Naive B cell (primary cell): Measurements from ENCODE around the gene INTS1. TPM values are rescaled to one million over a fixed set of nuclear protein-coding genes. Genes with fewer than 3 reads are reported as not detected.

Experiments
- ATAC-seq, 2 donors: fragments of 150-1000 bp; cut with Tn5 transposase; 2 replicates each; pipeline ENCODE4 v1.10.0; 2021; ENCODE audit warnings: low read depth in 2 of 2, mild to moderate bottlenecking in 2 of 2, moderate library complexity in 2 of 2
- DNase-seq: peaks from one replicate; pipeline ENCODE4 v3.0.0; 2022
- H3K27ac Mint-ChIP-seq, 6 donors: one replicate each; pipeline ENCODE4 v1.8.0; 2020 to 2022; ENCODE audit warnings: mild to moderate bottlenecking in 6 of 6, mixed read lengths in 6 of 6, moderate library complexity in 5 of 6, inconsistent platforms in 2 of 6
- H3K27me3 Mint-ChIP-seq, 3 donors: one replicate each; pipeline ENCODE4 v1.8.0; 2021 to 2022; ENCODE audit warnings: mixed read lengths in 3 of 3, mild to moderate bottlenecking in 1 of 3
- H3K36me3 Mint-ChIP-seq, 2 donors: one replicate each; pipeline ENCODE4 v1.8.0; 2020 to 2022; ENCODE audit warnings: mixed read lengths in 2 of 2, inconsistent platforms in 1 of 2, mild to moderate bottlenecking in 1 of 2
- H3K4me1 Mint-ChIP-seq, 3 donors: one replicate each; pipeline ENCODE4 v1.8.0; 2020 to 2022; ENCODE audit warnings: mixed read lengths in 3 of 3, inconsistent platforms in 1 of 3, mild to moderate bottlenecking in 1 of 3, moderate library complexity in 1 of 3
- H3K4me3 Mint-ChIP-seq, 8 donors: one replicate each; pipeline ENCODE4 v1.8.0; 2020 to 2022; ENCODE audit warnings: mild to moderate bottlenecking in 8 of 8, mixed read lengths in 8 of 8, moderate library complexity in 8 of 8, inconsistent platforms in 2 of 8
- H3K9me3 Mint-ChIP-seq, 7 donors: one replicate each; pipeline ENCODE4 v1.8.0; 2020 to 2022; ENCODE audit warnings: mixed read lengths in 7 of 7, mild to moderate bottlenecking in 5 of 7, inconsistent platforms in 2 of 7, moderate library complexity in 1 of 7
- polyA plus RNA-seq, 6 donors: library from polyadenylated mRNA; unstranded; fragments of 300-500 nt; fragmentation: Illumina TruSeq; gene quantifications; one replicate each; pipeline ENCODE4 v1.2.3, GENCODE V29; 2021; ENCODE audit warnings: low read depth in 6 of 6

Gene INTS1
- polyA plus RNA-seq, 6 donors from 2014 or later = 3.0 to 26.7 (median 11.7) TPM

DNA sequence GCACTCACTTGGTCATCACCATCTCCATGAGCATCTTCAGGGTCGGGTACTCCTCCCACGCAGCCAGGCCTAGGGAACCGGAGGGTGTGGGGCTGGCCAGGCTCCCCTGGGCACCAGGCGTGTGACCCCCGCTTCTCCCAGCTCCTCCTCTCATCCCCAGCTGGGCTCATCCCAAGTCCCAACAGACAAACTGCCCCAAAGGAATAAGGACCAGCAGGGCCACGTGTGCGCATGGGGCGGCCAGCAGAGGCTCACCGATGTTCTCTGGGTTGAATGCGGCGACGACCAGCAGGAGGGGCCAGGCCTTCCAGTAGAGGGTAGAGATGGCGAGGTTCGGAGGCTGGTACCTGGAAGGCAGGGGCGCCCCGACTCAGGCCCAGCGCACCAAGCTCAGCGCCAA lies 14.9 kb downstream of the INTS1 start:
- H3K9me3 Mint-ChIP-seq = no peaks in the 10 kb centered on the region
- H3K27me3 Mint-ChIP-seq = no peaks in the 10 kb centered on the region
- H3K4me3 Mint-ChIP-seq = no peak overlapping the region
- no peak overlapping the region for H3K27ac Mint-ChIP-seq
- H3K4me1 Mint-ChIP-seq = peaks cover 0 to 9% (median 0%) of the 10 kb centered on the region in 3 donors
- H3K36me3 Mint-ChIP-seq = peaks cover 8 to 32% of the 10 kb centered on the region in 2 donors
- ATAC-seq (no peak), DNase-seq (no peak)

DNA sequence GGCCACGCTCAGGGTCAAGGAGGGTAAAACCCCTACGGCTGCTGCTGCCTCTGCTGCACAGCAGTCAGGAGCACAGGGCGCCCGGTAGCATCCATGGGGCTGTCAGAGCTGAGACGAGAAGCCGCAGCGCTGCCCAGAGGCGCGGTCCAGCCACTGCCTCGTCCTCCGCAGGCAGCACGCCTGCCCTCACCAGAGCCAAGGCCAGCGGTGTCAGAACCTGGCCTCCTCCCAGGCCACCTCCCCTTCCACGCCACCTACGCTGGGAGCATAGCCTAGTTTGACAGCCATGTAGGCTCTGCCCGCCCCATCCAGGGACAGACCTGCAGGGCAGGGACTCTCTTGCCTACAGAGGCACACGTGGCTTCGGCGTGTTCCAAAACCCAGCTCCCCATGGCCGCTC lies 16.2 kb downstream of the INTS1 start:
- H3K27me3 Mint-ChIP-seq = no peaks in the 10 kb centered on the region
- DNase-seq = no peak
- no peak for ATAC-seq
- H3K9me3 Mint-ChIP-seq = no peaks in the 10 kb centered on the region
- H3K4me3 Mint-ChIP-seq = no peak overlapping the region
- H3K4me1 Mint-ChIP-seq = peaks cover 0 to 9% (median 0%) of the 10 kb centered on the region in 3 donors
- H3K36me3 Mint-ChIP-seq = peaks cover 8 to 32% of the 10 kb centered on the region in 2 donors
- no peak overlapping the region for H3K27ac Mint-ChIP-seq

DNA sequence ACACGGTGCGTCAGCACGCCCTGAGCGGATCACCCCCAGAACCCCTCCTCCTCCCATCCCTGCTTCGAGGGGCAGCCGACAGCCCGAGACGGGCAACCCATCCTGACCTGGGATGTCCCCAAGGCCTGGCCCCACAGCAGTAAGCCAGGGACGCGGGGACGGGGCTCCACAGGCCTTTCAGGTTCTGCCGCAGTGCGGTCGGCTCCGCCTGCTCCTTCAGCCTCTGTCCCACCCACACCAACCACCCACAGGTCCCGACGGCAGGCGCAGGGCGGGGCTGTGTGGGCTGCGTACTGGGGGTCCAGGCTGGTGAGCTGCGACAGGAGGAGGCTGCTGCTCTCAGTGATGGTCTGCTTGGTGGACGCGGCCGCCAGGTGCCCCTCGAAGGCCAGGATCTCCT lies 16.7 kb downstream of the INTS1 start:
- H3K9me3 Mint-ChIP-seq = no peaks in the 10 kb centered on the region
- H3K4me3 Mint-ChIP-seq = no peak overlapping the region
- peaks cover 0 to 8% (median 0%) of the 10 kb centered on the region in 3 donors for H3K4me1 Mint-ChIP-seq
- H3K36me3 Mint-ChIP-seq = peaks cover 6 to 29% of the 10 kb centered on the region in 2 donors
- no peak for DNase-seq
- H3K27me3 Mint-ChIP-seq = no peaks in the 10 kb centered on the region
- H3K27ac Mint-ChIP-seq = no peak overlapping the region
- ATAC-seq = no peak

DNA sequence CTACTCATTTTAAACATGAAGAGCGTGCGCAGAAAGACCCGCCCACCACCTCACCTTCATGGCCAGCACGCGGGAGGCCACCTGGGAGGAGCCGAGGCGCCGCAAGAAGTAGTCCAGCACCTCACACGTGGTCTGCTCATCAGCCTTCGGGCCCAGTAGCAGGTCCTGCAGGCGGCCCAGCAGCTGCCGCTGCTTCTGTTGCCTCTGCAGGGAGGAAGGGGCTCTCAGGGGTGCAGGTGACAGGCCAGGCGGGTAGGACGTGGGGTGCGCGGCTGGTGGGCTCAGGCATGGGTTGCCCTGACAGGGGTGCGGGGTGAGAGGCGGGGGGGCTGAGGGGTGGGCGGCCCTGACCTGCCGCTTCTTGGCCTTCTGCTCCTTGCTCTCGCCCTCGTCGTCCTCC lies 17.6 kb downstream of the INTS1 start:
- ATAC-seq (no peak), DNase-seq (no peak)
- Mint-ChIP-seq H3K9me3 (no peaks in the 10 kb centered on the region), H3K27ac (no peak overlapping the region), H3K27me3 (no peaks in the 10 kb centered on the region), H3K4me3 (no peak overlapping the region), H3K4me1 (peaks cover 0 to 10% (median 2%) of the 10 kb centered on the region in 3 donors), H3K36me3 (peaks cover 3 to 33% of the 10 kb centered on the region in 2 donors)

DNA sequence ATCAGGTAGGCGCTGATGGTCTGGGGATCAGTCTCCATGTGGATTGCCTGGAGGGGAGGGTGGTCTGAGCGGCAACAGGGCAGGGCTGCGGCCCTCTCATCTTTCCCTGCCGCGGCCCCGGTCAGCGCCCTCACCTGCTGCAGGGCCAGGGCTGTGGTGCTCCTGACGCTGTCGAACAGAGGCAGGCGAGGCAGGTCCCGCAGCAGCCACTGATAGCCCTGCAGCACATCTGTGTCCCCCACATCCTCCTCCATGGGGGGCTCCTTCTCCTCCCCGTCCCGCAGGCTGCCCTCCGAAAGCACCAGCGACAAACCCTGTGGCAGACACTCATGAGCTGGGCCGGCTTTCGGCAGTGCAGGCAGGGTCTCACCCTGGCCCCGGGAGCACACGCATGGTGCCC lies 19.0 kb downstream of the INTS1 start:
- H3K4me3 Mint-ChIP-seq = no peak overlapping the region
- H3K27me3 Mint-ChIP-seq = no peaks in the 10 kb centered on the region
- no peak for ATAC-seq
- H3K9me3 Mint-ChIP-seq = no peaks in the 10 kb centered on the region
- peaks cover 0 to 10% (median 2%) of the 10 kb centered on the region in 3 donors for H3K4me1 Mint-ChIP-seq
- no peak overlapping the region for H3K27ac Mint-ChIP-seq
- H3K36me3 Mint-ChIP-seq = peaks cover 0 to 23% of the 10 kb centered on the region in 2 donors
- no peak for DNase-seq

DNA sequence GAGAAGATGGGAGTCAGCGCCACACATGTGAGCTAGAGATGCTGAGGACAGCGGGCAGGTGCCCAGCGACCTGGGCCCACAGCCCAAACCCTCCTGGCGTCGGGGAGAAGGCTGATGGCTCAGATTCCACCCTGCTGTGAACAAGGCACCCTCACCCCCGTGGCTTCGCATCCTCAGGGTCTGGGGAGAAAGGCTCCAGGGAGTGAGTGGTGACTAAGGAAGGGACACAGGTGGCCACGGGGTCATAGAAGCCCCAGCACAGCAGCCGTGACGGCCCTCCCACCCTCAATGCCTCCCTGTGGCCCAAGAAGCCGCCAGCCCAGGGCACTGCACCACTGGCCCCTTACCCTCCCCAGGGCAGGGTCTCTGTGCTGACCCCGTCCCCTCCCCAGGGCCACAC lies 19.6 kb downstream of the INTS1 start:
- H3K4me1 Mint-ChIP-seq = peaks cover 0 to 10% (median 2%) of the 10 kb centered on the region in 3 donors
- no peak overlapping the region for H3K27ac Mint-ChIP-seq
- H3K36me3 Mint-ChIP-seq = peaks cover 0 to 21% of the 10 kb centered on the region in 2 donors
- no peak overlapping the region for H3K4me3 Mint-ChIP-seq
- ATAC-seq (no peak), DNase-seq (no peak)
- no peaks in the 10 kb centered on the region for H3K27me3 Mint-ChIP-seq
- no peaks in the 10 kb centered on the region for H3K9me3 Mint-ChIP-seq

DNA sequence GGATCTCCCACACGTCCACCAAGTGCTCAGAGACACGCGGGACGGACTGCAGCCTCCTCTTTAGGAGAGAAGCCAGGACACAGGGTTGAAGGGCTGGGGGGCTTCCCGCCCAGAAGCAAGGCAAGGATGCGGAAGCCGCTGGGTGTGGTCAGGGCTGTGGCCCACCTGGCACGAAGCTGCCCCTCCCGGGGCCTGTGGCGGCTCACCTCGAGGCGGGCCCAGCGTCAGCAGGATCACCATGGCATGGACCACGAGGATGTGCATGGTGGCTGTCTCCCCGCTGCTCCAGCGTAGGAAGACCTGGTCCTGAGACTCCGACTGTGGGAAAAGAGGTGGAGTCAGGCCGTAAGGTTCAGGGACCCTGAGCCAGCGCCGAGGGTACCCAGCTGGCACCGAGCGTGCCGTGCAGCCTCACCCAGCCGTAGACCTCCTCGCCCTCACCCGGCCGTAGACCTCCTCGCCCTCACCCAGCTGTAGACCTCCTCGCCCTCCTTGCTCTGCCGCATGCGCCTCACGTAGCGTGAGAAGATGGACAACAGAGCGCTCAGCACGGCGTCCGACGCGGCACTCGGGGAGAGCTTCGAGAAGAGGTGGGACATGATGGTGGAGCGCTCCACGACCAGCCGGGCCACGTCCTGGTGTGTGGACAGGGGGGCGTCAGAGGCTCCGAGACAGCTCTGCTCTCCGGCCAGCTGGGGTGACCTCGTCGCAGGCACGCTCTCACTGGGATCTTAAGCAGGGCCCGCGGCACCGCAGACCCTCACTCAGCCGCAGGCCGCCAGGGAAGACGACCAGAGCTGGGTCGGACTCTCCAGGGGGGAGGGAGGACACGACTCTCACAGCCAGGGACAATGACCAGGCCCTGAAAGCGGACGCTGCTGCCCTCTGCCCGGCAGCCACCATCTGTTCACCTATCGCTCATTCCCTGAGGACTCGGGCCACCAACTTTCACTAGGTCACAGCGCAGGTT lies 20.4 kb downstream of the INTS1 start:
- Mint-ChIP-seq H3K4me3 (no peak overlapping the region), H3K9me3 (no peaks in the 10 kb centered on the region), H3K4me1 (peaks cover 0 to 8% (median 2%) of the 10 kb centered on the region in 3 donors), H3K27me3 (no peaks in the 10 kb centered on the region), H3K27ac (no peak overlapping the region), H3K36me3 (peaks cover 0 to 14% of the 10 kb centered on the region in 2 donors)
- DNase-seq = no peak
- ATAC-seq = no peak

DNA sequence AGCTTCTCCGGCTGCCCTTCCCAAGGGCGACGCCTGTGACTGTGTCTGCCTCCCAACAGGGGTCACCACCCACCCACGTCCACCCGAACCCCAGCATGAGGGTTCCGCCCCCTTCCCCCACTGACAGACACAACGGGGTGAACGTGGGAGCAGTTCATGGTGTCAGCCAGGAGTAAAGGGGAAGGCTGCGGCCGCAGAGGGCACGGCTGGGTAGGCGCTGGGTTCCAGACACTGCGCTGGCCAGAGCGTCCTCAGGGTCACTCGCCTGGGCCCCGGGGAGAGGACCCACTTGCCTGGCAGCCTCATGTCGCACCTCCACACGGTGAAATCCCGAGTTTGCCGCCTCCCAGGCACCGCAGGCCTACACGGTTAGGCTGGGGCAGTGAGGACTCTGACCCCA lies 21.1 kb downstream of the INTS1 start:
- no peak overlapping the region for H3K4me3 Mint-ChIP-seq

DNA sequence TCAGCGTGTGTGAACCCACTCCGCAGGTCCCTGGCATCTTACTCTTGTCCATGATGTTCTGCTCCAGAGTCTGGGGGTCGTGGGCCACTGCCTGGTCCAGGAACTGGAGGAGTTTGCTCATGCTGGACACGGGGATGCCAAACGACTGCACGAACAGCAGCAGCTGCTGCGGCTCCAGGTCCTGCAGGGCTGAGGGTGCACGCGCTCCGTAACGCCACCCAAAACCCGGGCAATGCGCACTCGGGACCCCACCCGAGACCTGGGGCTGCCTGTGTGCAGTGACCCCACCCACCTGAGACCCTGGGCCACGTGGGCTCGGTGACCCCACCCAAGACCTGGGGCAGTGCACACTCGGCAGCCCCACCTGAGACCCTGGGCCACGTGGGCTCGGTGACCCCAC lies 22.9 kb downstream of the INTS1 start:
- no peak for DNase-seq
- Mint-ChIP-seq H3K36me3 (peaks cover 0 to 8% of the 10 kb centered on the region in 2 donors), H3K9me3 (no peaks in the 10 kb centered on the region), H3K4me3 (no peak overlapping the region), H3K27me3 (no peaks in the 10 kb centered on the region), H3K4me1 (peaks cover 0 to 4% (median 2%) of the 10 kb centered on the region in 3 donors), H3K27ac (no peak overlapping the region)
- no peak for ATAC-seq

More for the DNA sequence above, 21.1 kb downstream of the INTS1 start:
- H3K36me3 Mint-ChIP-seq = peaks cover 0 to 8% of the 10 kb centered on the region in 2 donors
- H3K4me1 Mint-ChIP-seq = peaks cover 0 to 4% (median 2%) of the 10 kb centered on the region in 3 donors
- DNase-seq (no peak), ATAC-seq (no peak)
- no peaks in the 10 kb centered on the region for H3K27me3 Mint-ChIP-seq
- H3K27ac Mint-ChIP-seq = peak overlapping the region in 1 of 6 donors; percentile 41
- no peaks in the 10 kb centered on the region for H3K9me3 Mint-ChIP-seq

DNA sequence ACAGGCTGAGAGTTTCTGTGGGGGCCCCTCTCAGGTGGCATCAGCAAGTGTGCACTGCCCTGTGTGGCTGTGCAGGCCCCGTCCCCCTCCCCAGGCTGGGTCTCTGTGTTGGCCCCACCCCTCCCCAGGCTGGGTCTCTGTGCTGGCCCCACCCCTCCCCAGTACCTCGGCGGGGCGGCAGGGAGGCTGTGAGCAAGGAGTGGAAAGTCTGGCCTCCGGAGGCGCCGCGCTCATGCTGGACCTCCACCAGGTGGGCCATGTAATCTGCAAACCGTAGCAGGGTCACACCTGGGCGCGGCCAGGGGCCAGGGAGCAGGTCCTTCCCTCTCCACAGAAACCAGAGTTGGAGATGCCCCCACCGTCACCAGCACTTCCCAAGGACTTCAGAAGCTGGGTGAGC lies 23.5 kb downstream of the INTS1 start:
- H3K27me3 Mint-ChIP-seq = no peaks in the 10 kb centered on the region
- no peak overlapping the region for H3K4me3 Mint-ChIP-seq
- H3K36me3 Mint-ChIP-seq = peaks cover 0 to 8% of the 10 kb centered on the region in 2 donors
- no peak for DNase-seq
- ATAC-seq = no peak
- H3K27ac Mint-ChIP-seq = no peak overlapping the region
- no peaks in the 10 kb centered on the region for H3K9me3 Mint-ChIP-seq
- peaks cover 0 to 4% (median 2%) of the 10 kb centered on the region in 3 donors for H3K4me1 Mint-ChIP-seq

DNA sequence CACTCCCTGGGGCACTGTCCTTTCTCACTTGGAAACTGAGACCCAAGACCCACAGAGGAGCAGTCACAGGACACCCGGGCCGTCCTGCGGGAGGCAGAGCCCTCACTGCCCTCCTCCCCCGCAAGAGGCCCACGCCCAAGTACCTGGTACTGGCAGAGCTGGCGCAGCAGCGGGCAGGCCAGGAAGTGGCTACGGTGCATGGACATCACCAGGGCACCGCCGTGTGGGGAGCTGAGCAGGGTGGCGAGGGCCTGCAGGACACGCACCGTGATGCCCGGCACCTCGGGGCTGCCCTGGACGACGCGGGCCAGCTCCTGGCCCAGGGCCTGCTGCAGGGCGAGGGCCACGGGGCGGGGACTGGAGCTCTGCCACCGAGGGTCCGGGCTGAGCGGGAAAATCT lies 24.9 kb downstream of the INTS1 start:
- Mint-ChIP-seq H3K27ac (no peak overlapping the region), H3K36me3 (peaks cover 0 to 8% of the 10 kb centered on the region in 2 donors), H3K4me3 (no peak overlapping the region), H3K9me3 (no peaks in the 10 kb centered on the region), H3K27me3 (no peaks in the 10 kb centered on the region), H3K4me1 (peaks cover 0 to 4% (median 2%) of the 10 kb centered on the region in 3 donors)
- ATAC-seq = no peak
- no peak for DNase-seq

DNA sequence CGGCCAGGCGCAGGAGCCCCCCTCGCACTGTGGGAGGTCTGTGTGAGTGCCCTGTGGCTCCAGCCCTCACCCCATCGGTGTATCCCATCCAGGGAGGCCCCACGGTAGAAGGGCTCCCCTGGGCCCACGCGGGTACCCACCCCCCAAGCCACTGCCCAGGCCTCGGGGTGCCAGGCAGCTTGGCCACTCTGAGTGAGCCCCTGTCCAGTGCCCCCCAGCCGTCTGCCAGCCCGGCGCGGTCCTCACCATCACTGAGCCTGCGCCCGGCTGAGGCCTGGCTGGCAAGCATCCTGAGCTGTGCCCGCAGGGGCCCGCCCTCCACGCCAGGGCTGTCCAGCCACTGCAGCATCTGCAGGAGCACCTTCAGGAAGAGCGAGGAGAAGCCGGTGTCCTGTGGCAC lies 25.7 kb downstream of the INTS1 start:
- H3K4me1 Mint-ChIP-seq = peaks cover 0 to 4% (median 2%) of the 10 kb centered on the region in 3 donors
- no peaks in the 10 kb centered on the region for H3K27me3 Mint-ChIP-seq
- peaks cover 0 to 8% of the 10 kb centered on the region in 2 donors for H3K36me3 Mint-ChIP-seq
- no peak overlapping the region for H3K27ac Mint-ChIP-seq
- no peak for DNase-seq
- no peak overlapping the region for H3K4me3 Mint-ChIP-seq
- no peaks in the 10 kb centered on the region for H3K9me3 Mint-ChIP-seq
- no peak for ATAC-seq

DNA sequence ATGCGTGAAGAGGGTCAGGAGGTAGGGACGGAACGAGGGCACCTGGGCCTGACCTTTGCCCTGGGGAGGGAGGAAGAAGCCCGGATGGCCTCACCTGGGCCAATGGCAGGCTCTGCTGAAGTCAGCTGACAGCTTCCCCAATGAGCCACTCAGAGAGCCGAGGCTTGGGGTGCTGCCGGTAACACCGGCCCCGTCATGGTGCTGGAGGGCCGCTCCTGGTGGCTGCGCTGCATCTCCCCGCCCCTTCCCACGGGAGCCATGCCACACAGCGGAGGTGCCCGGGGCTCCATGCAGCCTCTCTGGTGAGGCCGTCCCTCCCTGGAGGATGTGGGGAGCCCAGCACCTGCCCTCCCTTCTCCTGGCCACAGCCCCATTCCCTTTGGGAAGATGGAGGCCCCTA lies 27.3 kb downstream of the INTS1 start:
- peaks cover 0 to 2% of the 10 kb centered on the region in 2 donors for H3K36me3 Mint-ChIP-seq
- H3K4me3 Mint-ChIP-seq = no peak overlapping the region
- no peak for DNase-seq
- H3K27me3 Mint-ChIP-seq = no peaks in the 10 kb centered on the region
- H3K4me1 Mint-ChIP-seq = peaks cover 0 to under 1% (median 0%) of the 10 kb centered on the region in 3 donors
- no peak for ATAC-seq
- H3K9me3 Mint-ChIP-seq = no peaks in the 10 kb centered on the region
- H3K27ac Mint-ChIP-seq = no peak overlapping the region

DNA sequence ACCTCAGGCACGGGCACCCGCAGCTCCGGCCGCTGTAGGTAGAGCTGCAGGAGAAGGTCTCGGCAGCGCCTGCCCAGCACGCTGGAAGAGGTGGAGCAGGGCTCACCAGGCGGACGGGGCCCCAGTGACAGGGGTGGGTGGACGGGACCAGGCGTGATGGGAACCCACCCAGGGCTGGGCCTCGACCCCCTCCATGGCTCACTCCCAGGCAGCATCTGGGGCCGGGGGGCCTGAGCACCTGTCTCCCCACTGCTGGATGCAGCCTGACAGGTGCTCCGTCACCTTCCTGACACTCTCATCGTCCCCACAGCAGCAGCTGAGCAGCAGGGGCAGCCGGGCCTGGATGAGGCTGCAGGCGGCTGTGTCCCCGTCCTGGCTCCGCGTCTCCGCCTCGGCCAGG lies 28.2 kb downstream of the INTS1 start:
- no peak for ATAC-seq
- H3K4me3 Mint-ChIP-seq = no peak overlapping the region
- H3K27me3 Mint-ChIP-seq = no peaks in the 10 kb centered on the region
- H3K27ac Mint-ChIP-seq = no peak overlapping the region
- no peaks in the 10 kb centered on the region for H3K36me3 Mint-ChIP-seq
- no peak for DNase-seq
- H3K4me1 Mint-ChIP-seq = no peaks in the 10 kb centered on the region
- H3K9me3 Mint-ChIP-seq = no peaks in the 10 kb centered on the region
